ENCODE results near the gene ENTPD1. TPM values are rescaled to one million over a fixed set of nuclear protein-coding genes. Genes with fewer than 3 reads are reported as not detected.

Gene ENTPD1
- total and polyA plus RNA-seq, 10 of the 15 experiments (the other 5 are each of a cell fraction or from before 2014, with no cell fraction given), result 110 to 413 (median 161) TPM

DNA sequence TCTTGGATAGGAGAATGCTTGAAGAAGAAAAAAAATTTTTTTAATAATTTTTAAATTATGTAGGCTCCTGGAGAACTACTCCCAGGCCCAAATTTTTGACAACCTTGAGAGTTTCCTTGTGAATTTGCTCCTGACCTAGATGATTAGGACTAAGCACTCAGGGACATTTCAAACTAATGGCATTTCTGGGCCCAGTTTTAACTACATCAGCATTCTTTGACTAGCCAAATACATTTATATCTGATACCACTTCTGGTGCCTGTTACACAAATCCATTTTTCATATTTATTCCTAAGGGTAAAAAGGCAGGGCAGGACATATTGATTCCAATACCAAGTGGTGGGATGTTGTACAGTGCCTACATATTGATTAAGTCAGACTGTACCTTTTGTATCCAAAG is 91.0 kb downstream of the ENTPD1 start (continued):
- TF ChIP-seq, protein P1, sequence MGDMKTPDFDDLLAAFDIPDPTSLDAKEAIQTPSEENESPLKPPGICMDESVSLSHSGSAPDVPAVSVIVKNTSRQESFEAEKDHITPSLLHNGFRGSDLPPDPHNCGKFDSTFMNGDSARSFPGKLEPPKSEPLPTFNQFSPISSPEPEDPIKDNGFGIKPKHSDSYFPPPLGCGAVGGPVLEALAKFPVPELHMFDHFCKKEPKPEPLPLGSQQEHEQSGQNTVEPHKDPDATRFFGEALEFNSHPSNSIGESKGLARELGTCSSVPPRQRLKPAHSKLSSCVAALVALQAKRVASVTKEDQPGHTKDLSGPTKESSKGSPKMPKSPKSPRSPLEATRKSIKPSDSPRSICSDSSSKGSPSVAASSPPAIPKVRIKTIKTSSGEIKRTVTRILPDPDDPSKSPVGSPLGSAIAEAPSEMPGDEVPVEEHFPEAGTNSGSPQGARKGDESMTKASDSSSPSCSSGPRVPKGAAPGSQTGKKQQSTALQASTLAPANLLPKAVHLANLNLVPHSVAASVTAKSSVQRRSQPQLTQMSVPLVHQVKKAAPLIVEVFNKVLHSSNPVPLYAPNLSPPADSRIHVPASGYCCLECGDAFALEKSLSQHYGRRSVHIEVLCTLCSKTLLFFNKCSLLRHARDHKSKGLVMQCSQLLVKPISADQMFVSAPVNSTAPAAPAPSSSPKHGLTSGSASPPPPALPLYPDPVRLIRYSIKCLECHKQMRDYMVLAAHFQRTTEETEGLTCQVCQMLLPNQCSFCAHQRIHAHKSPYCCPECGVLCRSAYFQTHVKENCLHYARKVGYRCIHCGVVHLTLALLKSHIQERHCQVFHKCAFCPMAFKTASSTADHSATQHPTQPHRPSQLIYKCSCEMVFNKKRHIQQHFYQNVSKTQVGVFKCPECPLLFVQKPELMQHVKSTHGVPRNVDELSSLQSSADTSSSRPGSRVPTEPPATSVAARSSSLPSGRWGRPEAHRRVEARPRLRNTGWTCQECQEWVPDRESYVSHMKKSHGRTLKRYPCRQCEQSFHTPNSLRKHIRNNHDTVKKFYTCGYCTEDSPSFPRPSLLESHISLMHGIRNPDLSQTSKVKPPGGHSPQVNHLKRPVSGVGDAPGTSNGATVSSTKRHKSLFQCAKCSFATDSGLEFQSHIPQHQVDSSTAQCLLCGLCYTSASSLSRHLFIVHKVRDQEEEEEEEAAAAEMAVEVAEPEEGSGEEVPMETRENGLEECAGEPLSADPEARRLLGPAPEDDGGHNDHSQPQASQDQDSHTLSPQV (IDR thresholded peaks at IDR 0.05), result no peak
- no peak for TF ChIP-seq ZSCAN29 (IDR thresholded peaks at IDR 0.05)
- TF ChIP-seq, protein P2, sequence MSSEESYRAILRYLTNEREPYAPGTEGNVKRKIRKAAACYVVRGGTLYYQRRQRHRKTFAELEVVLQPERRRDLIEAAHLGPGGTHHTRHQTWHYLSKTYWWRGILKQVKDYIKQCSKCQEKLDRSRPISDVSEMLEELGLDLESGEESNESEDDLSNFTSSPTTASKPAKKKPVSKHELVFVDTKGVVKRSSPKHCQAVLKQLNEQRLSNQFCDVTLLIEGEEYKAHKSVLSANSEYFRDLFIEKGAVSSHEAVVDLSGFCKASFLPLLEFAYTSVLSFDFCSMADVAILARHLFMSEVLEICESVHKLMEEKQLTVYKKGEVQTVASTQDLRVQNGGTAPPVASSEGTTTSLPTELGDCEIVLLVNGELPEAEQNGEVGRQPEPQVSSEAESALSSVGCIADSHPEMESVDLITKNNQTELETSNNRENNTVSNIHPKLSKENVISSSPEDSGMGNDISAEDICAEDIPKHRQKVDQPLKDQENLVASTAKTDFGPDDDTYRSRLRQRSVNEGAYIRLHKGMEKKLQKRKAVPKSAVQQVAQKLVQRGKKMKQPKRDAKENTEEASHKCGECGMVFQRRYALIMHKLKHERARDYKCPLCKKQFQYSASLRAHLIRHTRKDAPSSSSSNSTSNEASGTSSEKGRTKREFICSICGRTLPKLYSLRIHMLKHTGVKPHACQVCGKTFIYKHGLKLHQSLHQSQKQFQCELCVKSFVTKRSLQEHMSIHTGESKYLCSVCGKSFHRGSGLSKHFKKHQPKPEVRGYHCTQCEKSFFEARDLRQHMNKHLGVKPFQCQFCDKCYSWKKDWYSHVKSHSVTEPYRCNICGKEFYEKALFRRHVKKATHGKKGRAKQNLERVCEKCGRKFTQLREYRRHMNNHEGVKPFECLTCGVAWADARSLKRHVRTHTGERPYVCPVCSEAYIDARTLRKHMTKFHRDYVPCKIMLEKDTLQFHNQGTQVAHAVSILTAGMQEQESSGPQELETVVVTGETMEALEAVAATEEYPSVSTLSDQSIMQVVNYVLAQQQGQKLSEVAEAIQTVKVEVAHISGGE (CRISPR knock-in tag; IDR thresholded peaks at IDR 0.05), result no peak
- TF ChIP-seq NFYB (IDR thresholded peaks at IDR 0.05; ENCODE audit: insufficient read depth, low read depth, low read length), result no peak
- no peak for TF ChIP-seq RBBP5 (conservative IDR thresholded peaks at IDR 0.05)
- no peak for TF ChIP-seq ZNF622 (IDR thresholded peaks at IDR 0.05)
- TF ChIP-seq ZBED1 (IDR thresholded peaks at IDR 0.05; ENCODE audit: borderline replicate concordance), result no peak
- TF ChIP-seq ASH2L (IDR thresholded peaks at IDR 0.05; ENCODE audit: borderline replicate concordance, low read depth), result no peak
